Renal pelvis (tissue), 4 donors: ENCODE measurements around the gene PAWR. TPM values are rescaled to one million over a fixed set of nuclear protein-coding genes. Genes with fewer than 3 reads are reported as not detected.
A peak's percentile ranks its signal among the peaks of the same experiment; 100 is the strongest.
"Not testable (repeated sequence)": the region's sequence is repeated elsewhere in the genome, so short reads cannot be mapped to it uniquely, and the experiment has no call there.

Experiments used
- DNase-seq: peaks from one replicate; pipeline ENCODE4 v3.0.0-alpha.2; 2013
- polyA plus RNA-seq, 3 donors: library from polyadenylated mRNA; unstranded; fragments of 120-200 nt; gene quantifications; one replicate each; pipeline ENCODE4 v1.2.1, GENCODE V29; 2013; ENCODE audit not compliant: insufficient read length in 3 of 3

PAWR gene
- polyA plus RNA-seq, 3 donors = 50.0 to 127 (median 118) TPM

DNA sequence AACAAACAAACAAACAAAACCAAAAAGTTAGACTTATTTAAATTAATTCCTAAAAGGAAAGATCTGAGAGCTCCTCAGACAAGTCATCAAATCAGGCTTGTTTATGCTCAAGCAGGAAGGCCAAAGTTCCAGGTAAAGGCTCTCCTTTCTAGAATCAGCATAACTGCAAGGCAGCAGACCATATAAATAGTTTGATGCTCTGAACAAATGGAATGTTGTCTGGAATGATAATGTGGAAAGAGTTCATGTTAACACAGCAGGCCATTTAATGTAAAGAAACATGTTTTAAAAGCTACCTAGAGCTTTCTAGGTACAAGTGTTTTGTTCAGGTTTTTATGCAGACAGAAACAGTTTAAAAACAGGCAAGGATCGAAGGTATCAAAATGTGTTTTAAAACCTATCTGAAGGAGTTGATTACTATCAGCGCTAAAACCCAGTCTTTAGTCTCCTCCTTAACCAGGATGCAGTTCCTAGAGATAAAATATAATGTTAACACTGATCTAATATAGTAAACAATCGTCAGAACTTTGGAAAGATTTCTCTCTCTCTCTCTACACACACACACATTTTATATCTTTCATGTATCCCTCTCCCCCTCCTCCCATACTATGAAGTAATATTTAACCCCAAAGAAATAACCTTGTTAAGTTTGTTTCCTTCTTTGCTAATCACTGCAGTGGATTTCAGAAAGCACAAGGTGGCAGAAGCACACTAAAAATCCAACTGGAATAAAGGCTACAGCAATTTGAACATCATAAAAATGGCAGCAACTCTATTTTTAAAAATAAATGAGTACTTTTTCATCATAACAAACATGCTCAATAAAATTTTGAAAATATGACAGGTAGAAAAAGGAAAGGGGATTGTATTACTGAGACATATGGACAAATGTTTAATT is 135.5 kb downstream of the PAWR start:
- peak; percentile 71 for DNase-seq

DNA sequence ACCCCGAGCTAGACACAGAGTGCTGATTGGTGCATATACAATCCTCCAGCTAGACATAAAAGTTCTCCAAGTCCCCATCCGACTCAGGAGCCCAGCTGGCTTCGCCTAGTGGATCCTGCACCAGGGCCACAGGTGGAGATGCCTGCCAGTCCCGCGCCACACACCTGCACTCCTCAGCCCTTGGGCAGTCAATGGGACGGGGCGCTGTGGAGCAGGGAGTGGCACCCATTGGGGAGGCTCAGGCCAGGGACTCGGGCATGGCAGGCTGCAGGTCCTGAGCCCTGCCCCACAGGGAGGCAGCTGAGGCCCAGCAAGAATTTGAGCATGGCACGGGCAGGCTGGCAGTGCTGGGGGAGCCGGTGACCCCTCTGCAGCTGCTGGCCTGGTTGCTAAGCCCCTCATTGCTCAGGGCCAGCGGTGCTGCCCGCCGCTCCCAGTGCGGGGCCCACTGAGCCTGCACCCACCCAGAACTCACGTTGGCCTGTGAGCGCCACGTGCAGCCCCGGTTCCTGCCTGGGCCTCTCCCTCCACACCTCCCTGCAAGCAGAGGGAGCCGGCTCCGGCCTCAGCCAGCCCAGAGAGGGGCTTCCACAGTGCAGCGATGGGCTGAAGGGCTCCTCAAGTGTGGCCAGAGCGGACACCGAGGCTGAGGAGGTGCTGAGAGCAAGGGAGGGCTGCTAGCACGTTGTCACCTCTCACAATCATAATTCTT is 136.7 kb downstream of the PAWR start:
- no peak for DNase-seq

DNA sequence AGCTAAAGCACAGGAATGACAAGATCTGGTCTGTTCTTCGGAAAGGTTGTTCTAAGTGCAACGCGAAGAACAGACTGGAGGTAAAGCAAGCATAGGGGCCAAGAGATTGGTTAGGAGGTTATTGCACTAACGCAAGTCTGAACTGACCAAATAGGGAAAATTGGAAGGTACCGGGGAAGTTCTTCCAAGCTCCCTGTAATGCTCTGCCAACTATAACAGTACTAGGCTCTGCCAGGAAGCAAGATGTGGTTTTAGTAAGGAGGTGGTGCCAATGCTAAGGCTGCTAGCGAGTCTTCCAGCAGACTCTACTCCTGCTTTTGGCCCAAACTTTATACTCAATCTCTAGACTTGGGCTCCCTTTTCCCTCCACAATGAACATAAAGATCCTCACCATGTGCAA is 138.6 kb downstream of the PAWR start:
- DNase-seq = no peak

DNA sequence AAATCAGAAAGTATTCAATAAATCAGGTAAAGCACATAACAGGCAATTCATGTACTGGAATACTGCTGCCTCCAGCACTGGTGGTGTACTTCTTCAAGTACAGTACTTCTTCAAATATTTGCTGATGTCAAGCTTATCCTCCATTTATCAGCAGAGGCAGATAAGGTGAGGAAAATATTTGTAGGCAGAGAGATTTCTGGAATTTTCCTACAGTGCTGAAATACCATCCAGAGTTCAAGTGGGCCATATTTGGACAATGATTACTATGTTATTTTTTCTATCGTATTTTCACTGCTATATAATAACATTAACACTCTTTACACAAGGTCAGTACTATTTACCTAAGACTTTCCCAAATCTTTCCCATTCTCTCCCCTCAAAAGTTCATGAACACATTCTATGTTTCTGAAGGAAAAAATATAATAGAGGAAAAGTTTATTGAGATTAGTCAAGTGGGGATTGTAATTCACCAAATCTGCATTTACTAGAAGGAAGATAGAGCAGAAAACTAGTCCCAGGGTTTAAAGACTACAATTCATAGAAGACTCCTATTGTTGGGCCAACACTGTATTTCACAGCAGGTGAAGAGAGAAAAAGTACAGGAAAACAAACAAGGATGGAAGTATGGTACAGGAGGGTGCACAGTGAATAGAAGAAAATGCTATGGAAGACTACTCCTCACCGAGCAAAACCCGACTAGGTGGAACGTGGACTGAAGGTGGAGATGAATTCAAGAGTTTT is 141.1 kb downstream of the PAWR start:
- DNase-seq = no peak

DNA sequence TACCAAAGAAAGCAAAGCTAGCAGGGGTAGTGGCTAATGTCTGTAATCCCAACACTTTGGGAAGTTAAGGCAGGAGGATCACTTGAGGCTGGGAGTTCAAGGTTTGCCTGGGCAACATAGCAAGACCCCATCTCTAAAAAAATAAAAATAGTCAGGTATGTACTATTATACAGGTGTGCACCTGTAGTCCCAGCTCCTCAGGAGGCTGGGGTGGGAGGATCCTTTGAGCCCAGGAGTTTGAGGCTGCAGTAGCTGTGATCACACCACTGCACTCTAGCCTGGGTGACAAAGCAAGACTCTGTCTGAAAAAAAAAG is 142.2 kb downstream of the PAWR start:
- no peak for DNase-seq

DNA sequence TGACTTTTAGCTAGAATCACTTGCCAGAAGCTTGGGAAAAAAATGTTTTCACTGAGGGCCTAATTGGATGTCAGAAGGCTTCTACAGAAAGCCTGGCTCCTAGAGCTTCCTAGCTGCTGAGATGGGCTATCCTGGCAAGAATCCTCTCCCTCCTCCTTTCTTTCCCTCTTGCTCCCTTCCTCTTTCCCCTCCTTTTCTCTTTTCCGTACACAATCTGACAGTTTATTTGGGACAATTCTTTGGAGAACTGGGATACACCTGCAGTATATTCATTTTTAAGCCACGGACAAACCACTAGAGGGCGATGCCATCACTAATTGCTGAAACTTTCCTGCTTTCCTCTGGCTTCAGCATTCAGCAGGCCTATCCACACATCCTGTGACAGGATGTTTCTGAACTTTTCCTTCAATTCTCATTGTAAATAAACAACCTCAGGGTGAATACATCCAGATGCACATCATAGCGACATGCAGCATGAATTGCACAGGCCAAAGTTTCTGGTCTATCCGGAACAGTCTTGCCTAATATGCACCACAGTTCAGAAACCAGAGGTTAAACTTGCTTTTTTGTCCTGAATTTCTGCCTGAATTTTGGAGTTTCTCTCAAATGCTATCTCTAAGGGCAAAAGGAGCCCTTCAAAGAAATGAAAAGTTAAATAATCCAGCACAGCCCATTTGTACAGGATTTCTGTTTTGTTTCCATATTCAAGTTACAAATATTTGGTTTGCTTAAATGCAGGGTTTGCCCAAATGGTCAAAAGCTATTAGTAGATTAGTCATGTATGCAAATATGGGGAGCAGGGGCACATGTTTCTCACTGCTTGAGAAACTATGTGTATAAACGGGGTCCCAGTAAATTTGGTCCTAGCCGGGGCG is 142.8 kb downstream of the PAWR start:
- peak; percentile 56 for DNase-seq

DNA sequence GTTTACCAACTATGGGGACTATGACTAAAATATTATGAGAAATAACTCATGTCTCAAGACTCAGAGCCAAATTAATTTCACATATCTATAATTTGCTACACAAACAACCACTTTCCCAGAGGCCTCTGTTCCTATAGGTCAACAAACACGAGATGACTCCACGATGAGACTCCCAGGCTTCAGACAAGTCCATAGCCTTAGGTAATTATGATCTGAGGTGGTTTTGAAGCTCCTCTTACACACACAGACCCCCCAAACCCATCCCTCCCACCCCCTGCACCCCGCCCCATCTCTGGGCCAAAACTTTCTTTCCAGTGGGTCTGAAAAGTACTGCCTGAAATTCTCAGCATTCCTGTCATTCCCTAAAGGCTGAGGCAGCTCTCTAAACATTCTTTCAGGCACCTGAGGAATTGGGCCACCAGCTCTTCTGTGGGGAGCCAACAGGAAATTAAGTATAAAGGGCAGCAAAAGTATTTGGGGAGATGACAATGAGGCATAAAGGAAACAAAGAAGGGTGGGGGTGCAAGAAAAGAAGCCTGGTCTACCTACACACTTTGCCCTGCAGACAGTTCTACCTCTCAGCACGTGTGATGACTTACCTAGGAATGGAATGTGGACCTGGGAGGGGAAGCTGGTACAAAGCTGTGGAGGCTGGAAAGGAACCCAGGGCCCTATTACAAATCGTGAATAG is 143.6 kb downstream of the PAWR start:
- DNase-seq = peak; percentile 63

DNA sequence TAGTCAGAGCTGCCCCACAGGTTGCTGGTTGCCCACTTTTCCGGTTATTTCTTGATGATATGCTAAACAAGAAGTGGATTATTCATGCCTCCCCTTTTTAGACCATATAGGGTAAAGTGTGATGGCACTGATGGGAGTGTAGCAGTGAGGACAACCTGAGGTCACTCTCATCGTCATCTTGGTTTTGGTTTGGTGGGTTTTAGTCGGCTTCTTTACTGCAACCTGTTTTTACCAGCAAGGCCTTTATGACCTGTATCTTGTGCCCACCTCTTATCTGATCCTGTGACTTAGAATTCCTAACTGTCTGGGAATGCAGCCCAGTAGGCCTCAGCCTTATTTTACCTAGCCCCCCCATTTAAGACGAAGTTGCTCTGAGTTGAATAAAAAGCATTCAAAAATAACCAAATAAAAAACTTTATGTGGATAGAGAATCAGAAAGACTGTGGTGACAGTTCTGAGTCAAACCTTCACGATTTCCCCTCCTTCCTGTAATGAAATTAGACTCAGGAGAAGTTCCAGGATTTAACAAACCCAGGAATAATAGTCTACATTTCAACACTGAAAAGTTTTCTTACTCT is 144.2 kb downstream of the PAWR start:
- no peak for DNase-seq

DNA sequence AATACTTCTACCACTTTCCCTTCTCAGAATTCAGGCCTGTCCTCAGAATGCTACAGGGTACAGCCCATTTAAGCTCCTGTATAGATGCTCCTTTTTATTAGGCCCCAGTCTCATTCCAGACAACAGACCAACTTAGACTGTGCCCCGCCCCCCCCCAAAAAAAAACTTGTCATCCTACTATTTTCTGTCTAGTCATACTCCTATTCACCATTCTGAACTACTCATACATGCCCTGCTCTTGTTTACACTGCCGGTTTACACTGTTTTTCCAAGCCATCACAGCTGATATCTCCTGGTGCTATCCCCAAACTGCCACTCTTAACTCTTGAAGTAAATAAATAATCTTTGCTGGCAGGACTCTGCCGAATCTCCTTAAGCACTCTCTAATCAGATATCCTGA is 146.3 kb downstream of the PAWR start:
- DNase-seq = not testable (repeated sequence)

DNA sequence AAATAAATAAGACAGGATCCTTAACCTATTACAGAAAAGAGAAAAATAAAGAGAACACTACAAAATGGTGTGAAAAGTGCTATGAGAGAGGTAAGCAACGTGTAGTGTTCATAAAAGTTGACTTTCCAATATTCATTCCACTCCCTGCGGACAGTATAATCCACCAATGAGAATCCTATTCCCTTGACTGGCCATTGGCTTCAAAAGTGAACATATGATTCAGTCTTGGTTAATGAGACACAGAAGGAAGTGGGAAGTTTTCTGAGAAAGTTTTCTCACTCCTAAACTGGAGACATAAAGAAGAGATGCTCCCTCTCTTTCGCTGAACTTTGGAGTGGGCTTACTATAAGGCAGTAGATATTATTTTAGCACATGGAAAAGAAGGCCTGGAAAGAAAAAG is 153.1 kb downstream of the PAWR start:
- no peak for DNase-seq

DNA sequence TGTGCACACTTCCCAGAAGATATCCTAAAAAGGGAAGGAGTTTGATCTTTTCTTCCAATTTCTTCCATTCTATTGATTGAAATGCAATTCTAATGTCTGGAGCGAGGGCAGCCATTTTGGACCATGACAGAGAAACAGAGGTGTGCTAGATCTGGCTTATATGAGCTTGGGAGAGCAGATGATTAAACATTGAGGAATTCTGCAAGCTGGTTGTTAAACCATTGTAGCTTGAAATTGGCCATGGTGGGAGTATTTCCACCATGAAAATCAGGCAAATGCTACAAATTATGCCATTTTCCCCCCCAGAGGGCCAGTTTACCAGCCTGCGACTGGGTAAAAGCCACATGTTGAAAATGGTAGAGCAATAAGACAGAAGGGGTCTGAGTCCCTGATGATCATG is 155.0 kb downstream of the PAWR start:
- DNase-seq = no peak

Other genes starting within 250 kb of the PAWR start
- 100 to 1,000 TPM in 1 of 3 donors, 10 to 100 TPM in 2; 88.5 to 104 (median 96.3) TPM for gene PPP1R12A, start 244.1 kb upstream of the PAWR start, polyA plus RNA-seq